GM12865 (cell line): ENCODE data around the gene ANAPC2.

Experiments used
- DNase-seq: peaks from one replicate; pipeline ENCODE4 v3.0.0; 2010; ENCODE audit warnings: low read depth
- H3K4me3 ChIP-seq: 2 replicates; pipeline ENCODE4 v1.5.1; 2011; ENCODE audit warnings: mild to moderate bottlenecking, low read depth, low read length, control low read depth
- CTCF ChIP-seq: IDR thresholded peaks from 2 replicates; pipeline ENCODE4 v1.5.1; 2011; ENCODE audit warnings: low read length, control low read depth, low read depth, inconsistent platforms; ENCODE audit not compliant: insufficient read depth; ENCODE audit errors: missing control alignments

The ANAPC2 gene

GRCh38 chr9:137211532-137211931, 23.2 kb upstream of the ANAPC2 start:
- TF ChIP-seq CTCF = no peak
- no peak for DNase-seq
- H3K4me3 ChIP-seq = no peak overlapping the region

- no peak for TF ChIP-seq CTCF
Measured at GRCh38 chr9:137206602-137207001, 18.2 kb upstream of the ANAPC2 start.

GRCh38 chr9:137205126-137206069, 17.0 kb upstream of the ANAPC2 start, which contains the start of the genes NDOR1 and TMEM203:
Gene NDOR1, plus strand, starts transcription at chr9:137205700. Its CDS starts 78 bp downstream, at chr9:137205778.
Gene TMEM203, minus strand, starts transcription at chr9:137205648. Its CDS starts 234 bp downstream, at chr9:137205414.
- H3K4me3 ChIP-seq = peak within 1 kb of the TSS; percentile 86
- no peak for TF ChIP-seq CTCF
- DNase-seq = peak; percentile 89

More at GRCh38 chr9:137206602-137207001, 18.2 kb upstream of the ANAPC2 start:
- no peak for DNase-seq
- peak overlapping the region; percentile 86 for H3K4me3 ChIP-seq

- DNase-seq = no peak
Measured at GRCh38 chr9:137204731-137205125, 16.4 kb upstream of the ANAPC2 start.

GRCh38 chr9:137202966-137203365, 14.6 kb upstream of the ANAPC2 start:
- DNase-seq = no peak
- no peak overlapping the region for H3K4me3 ChIP-seq
- no peak for TF ChIP-seq CTCF

More at GRCh38 chr9:137204731-137205125, 16.4 kb upstream of the ANAPC2 start:
- peak overlapping the region; percentile 86 for H3K4me3 ChIP-seq
- TF ChIP-seq CTCF = no peak

GRCh38 chr9:137201205-137201868, 13.0 kb upstream of the ANAPC2 start:
- H3K4me3 ChIP-seq = peak overlapping the region; percentile 79
- DNase-seq = no peak
- no peak for TF ChIP-seq CTCF
